ENCODE results near the gene TIMD4. TPM values are rescaled to one million over a fixed set of nuclear protein-coding genes. Genes with fewer than 3 reads are reported as not detected.

The TIMD4 gene
- total and polyA plus RNA-seq, 5 donors from 2014 or later = 0.83 to 5.1 (median 4.4) TPM

DNA sequence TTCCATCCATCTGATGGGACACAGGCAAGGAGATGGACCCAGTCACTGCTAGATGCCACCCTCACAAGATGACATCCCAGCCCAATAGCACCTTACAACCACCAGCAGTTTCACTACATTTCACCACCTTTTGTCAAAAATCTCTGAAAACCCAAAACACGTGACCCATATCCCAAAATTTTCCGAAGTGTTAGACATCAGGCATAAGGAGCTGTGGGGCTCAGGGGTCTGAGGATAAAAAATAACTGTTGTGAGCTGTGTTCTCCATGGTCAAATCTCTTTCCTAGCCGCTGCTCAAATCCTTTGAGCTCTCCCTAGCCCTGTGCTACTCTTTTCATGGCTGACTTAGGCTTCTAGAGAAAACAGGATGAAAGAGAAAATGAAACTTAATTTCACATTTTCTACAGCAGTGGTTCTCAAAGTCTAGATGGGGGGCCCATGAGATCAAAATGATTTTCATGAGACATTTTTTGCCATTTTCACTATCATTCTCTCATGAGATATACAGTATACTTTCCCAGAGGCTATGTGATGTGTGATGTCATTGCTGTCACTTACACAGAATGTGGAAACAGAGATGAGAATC lies 40.7 kb downstream of the TIMD4 start:
- no peak overlapping the region for H3K27ac ChIP-seq (ENCODE audit: insufficient read depth, low read length, poor library complexity, severe bottlenecking)
- H3K27me3 ChIP-seq (ENCODE audit: control insufficient read depth, insufficient read depth, low read length) = no peaks in the 10 kb centered on the region
- peak in 2 of 3 donors; percentile 5 to 73 for DNase-seq
- H3K27me3 Mint-ChIP-seq = no peaks in the 10 kb centered on the region
- peaks cover 0 to 2% (median 0%) of the 10 kb centered on the region in 7 donors for H3K9me3 Mint-ChIP-seq
- H3K4me1 Mint-ChIP-seq = peaks cover 8 to 42% (median 31%) of the 10 kb centered on the region in 4 donors
- peak overlapping the region; percentile 58 for H3K4me3 ChIP-seq (ENCODE audit: low read depth, low read length)
- ATAC-seq (ENCODE audit: low read depth in 2 of 2) = peak in 1 of 2 donors; percentile 52
- no peaks in the 10 kb centered on the region for H3K9me3 ChIP-seq (ENCODE audit: control insufficient read depth in 2 of 2, low read length in 2 of 2)
- peak overlapping the region; percentile 46 to 81 (median 60) for H3K4me3 Mint-ChIP-seq
- peaks cover 10% of the 10 kb centered on the region for H3K4me1 ChIP-seq (ENCODE audit: control insufficient read depth, insufficient read depth, low read length, poor library complexity, severe bottlenecking)
- H3K36me3 Mint-ChIP-seq = peaks cover 9% of the 10 kb centered on the region
- peak overlapping the region; percentile 52 to 86 (median 55) for H3K27ac Mint-ChIP-seq
- H3K36me3 ChIP-seq (ENCODE audit: control insufficient read depth, insufficient read depth, low read length) = no peaks in the 10 kb centered on the region

DNA sequence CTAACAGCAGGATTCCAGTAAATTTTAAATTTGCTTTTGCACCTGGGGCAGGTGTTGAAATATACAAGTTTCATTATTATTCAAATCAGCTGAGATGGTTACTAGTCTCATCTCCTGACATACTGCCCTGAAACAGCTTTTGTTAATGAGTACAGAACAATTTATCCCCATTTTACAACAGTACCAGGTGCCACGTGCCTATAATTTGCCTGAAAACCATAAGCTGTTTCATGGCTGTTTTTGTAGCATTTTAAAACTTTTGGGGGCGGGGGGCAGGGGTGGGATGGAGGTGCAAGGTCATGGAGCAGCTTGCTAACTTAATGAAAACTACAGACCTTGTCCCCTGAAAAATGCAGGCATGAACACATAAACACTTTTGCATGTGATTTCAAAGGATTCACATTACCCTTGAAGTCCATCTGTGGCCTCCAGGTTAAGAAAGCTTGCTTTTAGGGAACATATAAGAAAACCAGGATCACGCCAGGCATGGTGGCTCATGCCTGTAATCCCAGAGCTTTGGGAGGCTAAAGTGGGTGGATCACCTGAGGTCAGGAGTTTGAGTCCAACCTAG lies 42.1 kb downstream of the TIMD4 start:
- Mint-ChIP-seq H3K27ac (no peak overlapping the region), H3K36me3 (peaks cover 9% of the 10 kb centered on the region), H3K9me3 (no peaks in the 10 kb centered on the region), H3K27me3 (no peaks in the 10 kb centered on the region), H3K4me1 (peaks cover 8 to 42% (median 26%) of the 10 kb centered on the region in 4 donors), H3K4me3 (no peak overlapping the region)
- DNase-seq (no peak), ATAC-seq (ENCODE audit: low read depth in 2 of 2) (no peak)
- no peak overlapping the region for H3K4me3 ChIP-seq (ENCODE audit: low read depth, low read length)
- no peaks in the 10 kb centered on the region for H3K36me3 ChIP-seq (ENCODE audit: control insufficient read depth, insufficient read depth, low read length)
- H3K9me3 ChIP-seq (ENCODE audit: control insufficient read depth in 2 of 2, low read length in 2 of 2) = no peaks in the 10 kb centered on the region
- peaks cover 10% of the 10 kb centered on the region for H3K4me1 ChIP-seq (ENCODE audit: control insufficient read depth, insufficient read depth, low read length, poor library complexity, severe bottlenecking)
- no peaks in the 10 kb centered on the region for H3K27me3 ChIP-seq (ENCODE audit: control insufficient read depth, insufficient read depth, low read length)
- no peak overlapping the region for H3K27ac ChIP-seq (ENCODE audit: insufficient read depth, low read length, poor library complexity, severe bottlenecking)

DNA sequence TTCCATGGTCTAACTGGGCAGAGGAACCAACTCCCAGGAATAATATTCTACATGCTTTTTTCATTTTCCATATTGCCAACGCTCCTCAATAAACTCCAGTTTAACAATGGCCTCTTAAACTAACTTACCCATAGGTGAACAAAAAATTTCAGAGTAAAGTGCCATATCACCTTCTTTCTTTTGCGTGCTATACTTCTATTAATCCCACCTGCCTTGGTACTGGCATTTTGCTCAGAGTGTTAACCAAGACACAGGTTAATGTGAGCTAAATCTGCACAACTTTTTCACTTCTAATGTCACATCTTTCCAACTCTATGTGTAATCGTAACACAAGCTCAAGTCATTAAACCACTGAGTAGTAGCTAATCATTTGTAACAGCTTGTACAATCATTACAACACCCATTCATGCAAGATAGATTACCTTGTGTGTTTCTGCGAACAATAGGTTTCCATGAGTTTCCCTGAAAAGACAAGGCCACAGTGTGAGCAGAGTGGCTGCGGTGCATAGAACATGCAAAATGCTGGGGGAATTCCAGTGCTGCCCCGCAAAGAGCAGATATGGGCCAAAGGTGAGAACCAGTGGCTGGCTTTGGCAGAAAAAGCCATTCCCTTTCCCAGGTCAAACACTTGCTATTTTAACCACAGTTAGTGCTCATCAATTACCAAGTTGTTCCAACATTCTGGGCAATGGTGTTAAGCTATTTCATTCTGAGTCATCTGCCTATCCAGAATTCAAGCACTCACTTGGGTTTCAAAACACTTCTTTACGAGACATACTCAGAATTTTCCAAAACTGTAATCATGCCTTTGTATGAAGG lies 42.8 kb downstream of the TIMD4 start:
- ATAC-seq (ENCODE audit: low read depth in 2 of 2) = no peak
- H3K27ac Mint-ChIP-seq = peak overlapping the region in 2 of 3 donors; percentile 40 to 46

DNA sequence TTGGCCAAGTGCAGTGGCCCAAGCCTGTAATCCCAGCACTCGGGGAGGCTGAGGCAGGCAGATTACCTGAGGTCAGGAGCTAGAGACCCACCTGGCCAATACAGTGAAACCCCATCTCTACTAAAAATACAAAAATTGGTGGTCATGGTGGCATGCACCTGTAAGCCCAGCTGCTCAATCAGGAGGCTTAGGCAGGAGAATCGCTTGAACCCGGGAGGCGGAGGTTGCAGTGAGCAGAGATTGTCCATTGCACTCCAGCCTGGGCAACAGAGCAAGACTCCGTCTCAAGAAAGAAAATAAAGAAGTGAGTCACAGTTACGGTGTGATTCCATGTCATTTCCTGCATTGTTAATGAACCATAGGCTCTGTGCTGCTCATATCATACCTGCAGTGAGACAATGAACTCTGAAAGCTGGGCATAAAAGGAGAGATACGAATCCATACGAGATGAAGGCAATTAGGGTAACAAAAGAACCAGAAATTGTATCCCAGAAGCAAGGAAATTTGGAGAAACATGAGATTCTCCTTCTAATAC lies 44.6 kb downstream of the TIMD4 start:
- H3K27ac Mint-ChIP-seq = no peak overlapping the region
- DNase-seq = no peak
- no peaks in the 10 kb centered on the region for H3K27me3 Mint-ChIP-seq
- H3K36me3 ChIP-seq (ENCODE audit: control insufficient read depth, insufficient read depth, low read length) = no peaks in the 10 kb centered on the region
- H3K4me3 Mint-ChIP-seq = no peak overlapping the region
- peaks cover 15 to 59% (median 36%) of the 10 kb centered on the region in 4 donors for H3K4me1 Mint-ChIP-seq
- H3K4me1 ChIP-seq (ENCODE audit: control insufficient read depth, insufficient read depth, low read length, poor library complexity, severe bottlenecking) = peaks cover 25% of the 10 kb centered on the region
- no peak overlapping the region for H3K27ac ChIP-seq (ENCODE audit: insufficient read depth, low read length, poor library complexity, severe bottlenecking)
- H3K36me3 Mint-ChIP-seq = no peaks in the 10 kb centered on the region
- H3K4me3 ChIP-seq (ENCODE audit: low read depth, low read length) = no peak overlapping the region
- ATAC-seq (ENCODE audit: low read depth in 2 of 2) = no peak
- H3K27me3 ChIP-seq (ENCODE audit: control insufficient read depth, insufficient read depth, low read length) = no peaks in the 10 kb centered on the region
- H3K9me3 Mint-ChIP-seq = peaks cover 0 to 2% (median 0%) of the 10 kb centered on the region in 7 donors
- no peaks in the 10 kb centered on the region for H3K9me3 ChIP-seq (ENCODE audit: control insufficient read depth in 2 of 2, low read length in 2 of 2)

More for the DNA sequence above, 42.8 kb downstream of the TIMD4 start:
- peaks cover 6% of the 10 kb centered on the region for H3K36me3 Mint-ChIP-seq
- Histone ChIP-seq H3K9me3 (ENCODE audit: control insufficient read depth in 2 of 2, low read length in 2 of 2) (no peaks in the 10 kb centered on the region), H3K36me3 (ENCODE audit: control insufficient read depth, insufficient read depth, low read length) (no peaks in the 10 kb centered on the region), H3K27me3 (ENCODE audit: control insufficient read depth, insufficient read depth, low read length) (no peaks in the 10 kb centered on the region), H3K27ac (ENCODE audit: insufficient read depth, low read length, poor library complexity, severe bottlenecking) (no peak overlapping the region), H3K4me1 (ENCODE audit: control insufficient read depth, insufficient read depth, low read length, poor library complexity, severe bottlenecking) (peaks cover 10% of the 10 kb centered on the region), H3K4me3 (ENCODE audit: low read depth, low read length) (no peak overlapping the region)
- peak in 1 of 3 donors; percentile 16 for DNase-seq
- H3K27me3 Mint-ChIP-seq = no peaks in the 10 kb centered on the region
- peaks cover 8 to 45% (median 27%) of the 10 kb centered on the region in 4 donors for H3K4me1 Mint-ChIP-seq
- no peaks in the 10 kb centered on the region for H3K9me3 Mint-ChIP-seq
- H3K4me3 Mint-ChIP-seq = no peak overlapping the region

DNA sequence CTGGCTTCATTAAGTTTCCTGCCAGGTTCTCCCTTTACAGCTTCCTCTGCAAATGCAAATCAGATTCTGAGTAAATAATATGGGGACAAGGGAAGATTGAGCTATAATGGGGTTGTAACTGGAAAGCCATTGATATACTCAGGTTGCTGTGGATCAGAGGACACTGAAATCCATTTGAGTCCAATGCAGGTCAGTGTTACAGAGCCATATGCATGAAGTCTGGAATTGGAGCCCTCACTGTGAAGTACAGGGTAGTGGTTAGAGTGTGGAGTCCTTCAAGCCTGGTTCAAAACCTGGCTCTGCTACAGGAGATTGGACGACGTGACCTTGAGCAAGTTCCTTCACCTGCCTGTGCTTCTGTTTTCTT lies 48.7 kb downstream of the TIMD4 start:
- Mint-ChIP-seq H3K9me3 (peaks cover 0 to 3% (median 2%) of the 10 kb centered on the region in 7 donors), H3K27ac (peak overlapping the region; percentile 95 to 99 (median 97)), H3K36me3 (no peaks in the 10 kb centered on the region), H3K4me3 (peak overlapping the region in 3 of 4 donors; percentile 40 to 83 (median 73)), H3K4me1 (peaks cover 6 to 66% (median 39%) of the 10 kb centered on the region in 4 donors), H3K27me3 (no peaks in the 10 kb centered on the region)
- Histone ChIP-seq H3K36me3 (ENCODE audit: control insufficient read depth, insufficient read depth, low read length) (no peaks in the 10 kb centered on the region), H3K27me3 (ENCODE audit: control insufficient read depth, insufficient read depth, low read length) (no peaks in the 10 kb centered on the region), H3K9me3 (ENCODE audit: control insufficient read depth in 2 of 2, low read length in 2 of 2) (no peaks in the 10 kb centered on the region), H3K27ac (ENCODE audit: insufficient read depth, low read length, poor library complexity, severe bottlenecking) (peak overlapping the region; percentile 67), H3K4me3 (ENCODE audit: low read depth, low read length) (peak overlapping the region; percentile 69), H3K4me1 (ENCODE audit: control insufficient read depth, insufficient read depth, low read length, poor library complexity, severe bottlenecking) (peaks cover 22% of the 10 kb centered on the region)
- DNase-seq (no peak), ATAC-seq (ENCODE audit: low read depth in 2 of 2) (no peak)

DNA sequence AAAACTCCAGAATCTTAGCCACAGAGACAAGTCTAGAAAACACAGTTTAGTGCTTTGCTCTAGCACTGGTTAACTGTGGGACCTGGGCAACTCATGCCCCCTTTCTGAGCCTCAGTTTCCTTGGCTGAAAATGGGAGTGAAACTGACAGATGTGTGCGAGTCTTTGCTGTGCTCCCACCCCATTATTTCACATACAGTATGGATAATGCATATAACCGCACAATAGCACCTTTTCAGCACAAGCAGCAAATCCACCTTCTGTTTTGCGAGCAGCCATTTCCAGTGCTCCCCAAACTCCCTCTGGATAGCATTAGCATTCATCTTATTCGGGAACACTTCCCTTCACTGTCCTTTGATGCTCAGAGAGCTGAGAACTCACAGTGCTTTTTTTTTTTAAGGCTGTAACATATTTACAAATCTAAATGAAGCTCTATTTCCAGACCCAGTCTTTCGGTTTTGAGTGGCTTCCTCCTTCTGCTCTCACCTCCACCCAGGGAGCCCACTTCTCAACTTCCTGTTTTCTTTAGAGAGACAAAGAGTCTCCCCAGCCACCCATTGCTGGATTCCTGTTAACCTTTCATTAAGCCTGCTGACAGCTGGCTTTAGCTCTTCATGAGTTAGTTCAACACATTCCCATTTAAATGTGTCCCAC lies 49.2 kb downstream of the TIMD4 start:
- no peaks in the 10 kb centered on the region for H3K9me3 ChIP-seq (ENCODE audit: control insufficient read depth in 2 of 2, low read length in 2 of 2)
- Mint-ChIP-seq H3K36me3 (no peaks in the 10 kb centered on the region), H3K27me3 (no peaks in the 10 kb centered on the region), H3K4me1 (peaks cover 6 to 69% (median 36%) of the 10 kb centered on the region in 4 donors), H3K9me3 (peaks cover 0 to 3% (median 2%) of the 10 kb centered on the region in 7 donors), H3K4me3 (peak overlapping the region; percentile 32 to 83 (median 56)), H3K27ac (peak overlapping the region; percentile 95 to 99 (median 97))
- peak overlapping the region; percentile 69 for H3K4me3 ChIP-seq (ENCODE audit: low read depth, low read length)
- ATAC-seq (ENCODE audit: low read depth in 2 of 2) (peak; percentile 88 to 92), DNase-seq (peak in 2 of 3 donors; percentile 42 to 91)
- peaks cover 22% of the 10 kb centered on the region for H3K4me1 ChIP-seq (ENCODE audit: control insufficient read depth, insufficient read depth, low read length, poor library complexity, severe bottlenecking)
- H3K27me3 ChIP-seq (ENCODE audit: control insufficient read depth, insufficient read depth, low read length) = no peaks in the 10 kb centered on the region
- H3K27ac ChIP-seq (ENCODE audit: insufficient read depth, low read length, poor library complexity, severe bottlenecking) = peak overlapping the region; percentile 67
- H3K36me3 ChIP-seq (ENCODE audit: control insufficient read depth, insufficient read depth, low read length) = no peaks in the 10 kb centered on the region

DNA sequence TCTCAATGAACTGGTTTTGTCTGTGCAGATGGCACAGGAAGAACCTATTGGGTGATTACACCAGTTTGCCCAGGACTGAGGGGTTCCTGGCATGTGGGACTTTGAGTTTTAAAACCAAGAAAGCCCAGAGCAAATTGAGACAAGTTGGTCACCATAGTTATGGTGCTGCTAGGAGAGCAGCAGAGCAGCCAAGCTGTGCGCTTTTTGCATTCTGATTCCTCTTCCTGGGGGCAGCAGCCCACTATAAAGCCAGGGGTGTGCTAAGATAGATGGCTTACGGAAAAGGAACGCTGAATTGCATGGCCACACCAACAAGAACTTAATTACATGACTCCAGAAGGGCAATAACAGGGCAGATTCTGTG lies 49.7 kb downstream of the TIMD4 start:
- Mint-ChIP-seq H3K36me3 (no peaks in the 10 kb centered on the region), H3K27me3 (no peaks in the 10 kb centered on the region), H3K27ac (peak overlapping the region; percentile 95 to 99 (median 97)), H3K4me1 (peaks cover 6 to 67% (median 34%) of the 10 kb centered on the region in 4 donors), H3K9me3 (peaks cover 0 to 3% (median 2%) of the 10 kb centered on the region in 7 donors), H3K4me3 (peak overlapping the region in 3 of 4 donors; percentile 62 to 83 (median 73))
- Histone ChIP-seq H3K36me3 (ENCODE audit: control insufficient read depth, insufficient read depth, low read length) (no peaks in the 10 kb centered on the region), H3K27ac (ENCODE audit: insufficient read depth, low read length, poor library complexity, severe bottlenecking) (peak overlapping the region; percentile 67), H3K4me1 (ENCODE audit: control insufficient read depth, insufficient read depth, low read length, poor library complexity, severe bottlenecking) (peaks cover 22% of the 10 kb centered on the region), H3K4me3 (ENCODE audit: low read depth, low read length) (peak overlapping the region; percentile 69), H3K27me3 (ENCODE audit: control insufficient read depth, insufficient read depth, low read length) (no peaks in the 10 kb centered on the region), H3K9me3 (ENCODE audit: control insufficient read depth in 2 of 2, low read length in 2 of 2) (no peaks in the 10 kb centered on the region)
- DNase-seq (no peak), ATAC-seq (ENCODE audit: low read depth in 2 of 2) (no peak)

Data from CD4-positive, CD25-positive, alpha-beta regulatory T cell (primary cell).